Natural killer cell treated with Interleukin-12 subunit alpha and Interleukin-12 subunit beta and Interleukin-15 and Interleukin-18, amount 100 ng/mL, for 72 hours (primary cell): ENCODE results near the gene SEPTIN3. TPM values are rescaled to one million over a fixed set of nuclear protein-coding genes. Genes with fewer than 3 reads are reported as not detected.

Experiments used
- ATAC-seq, 2 donors: fragments of 150-1000 bp; cut with Tn5 transposase in 1 of 2; sonication (Bioruptor Pico), chemical (Tn5 transposase) in 1 of 2; 2 replicates each; pipeline ENCODE4 v1.10.0; 2021
- DNase-seq: peaks from one replicate; pipeline ENCODE4 v3.0.0; 2022; ENCODE audit warnings: low spot score
- H3K27ac Mint-ChIP-seq, 2 donors: 1 replicate in 1 of 2; 2 replicates in 1 of 2; pipeline ENCODE4 v1.8.0; 2022; ENCODE audit warnings: mixed read lengths in 2 of 2, mild to moderate bottlenecking in 1 of 2, moderate library complexity in 1 of 2
- H3K27me3 Mint-ChIP-seq, 2 donors: 1 replicate in 1 of 2; 2 replicates in 1 of 2; pipeline ENCODE4 v1.8.0; 2022; ENCODE audit warnings: mixed read lengths in 2 of 2
- H3K36me3 Mint-ChIP-seq: one replicate; pipeline ENCODE4 v1.8.0; 2022; ENCODE audit warnings: mixed read lengths
- H3K4me1 Mint-ChIP-seq, 2 donors: 1 replicate in 1 of 2; 2 replicates in 1 of 2; pipeline ENCODE4 v1.8.0; 2022; ENCODE audit warnings: low read depth in 2 of 2, mixed read lengths in 2 of 2, mild to moderate bottlenecking in 1 of 2
- H3K4me3 Mint-ChIP-seq: one replicate; pipeline ENCODE4 v1.8.0; 2022; ENCODE audit warnings: mixed read lengths
- H3K9me3 Mint-ChIP-seq: 2 replicates; pipeline ENCODE4 v1.8.0; 2022; ENCODE audit warnings: mixed read lengths
- total RNA-seq, 2 donors: library from RNA; stranded (reverse); gene quantifications; one replicate each; pipeline ENCODE4 v1.2.3, GENCODE V29; 2022

Gene SEPTIN3
- total RNA-seq, 2 donors from 2014 or later = 0.14 to 0.25 TPM

GRCh38 chr22:41949297-41949965 lies 19.8 kb upstream of the SEPTIN3 start:
- no peaks in the 10 kb centered on the region for H3K27me3 Mint-ChIP-seq
- H3K4me1 Mint-ChIP-seq = peaks cover 10 to 14% of the 10 kb centered on the region in 2 donors
- H3K9me3 Mint-ChIP-seq = no peaks in the 10 kb centered on the region

DNA sequence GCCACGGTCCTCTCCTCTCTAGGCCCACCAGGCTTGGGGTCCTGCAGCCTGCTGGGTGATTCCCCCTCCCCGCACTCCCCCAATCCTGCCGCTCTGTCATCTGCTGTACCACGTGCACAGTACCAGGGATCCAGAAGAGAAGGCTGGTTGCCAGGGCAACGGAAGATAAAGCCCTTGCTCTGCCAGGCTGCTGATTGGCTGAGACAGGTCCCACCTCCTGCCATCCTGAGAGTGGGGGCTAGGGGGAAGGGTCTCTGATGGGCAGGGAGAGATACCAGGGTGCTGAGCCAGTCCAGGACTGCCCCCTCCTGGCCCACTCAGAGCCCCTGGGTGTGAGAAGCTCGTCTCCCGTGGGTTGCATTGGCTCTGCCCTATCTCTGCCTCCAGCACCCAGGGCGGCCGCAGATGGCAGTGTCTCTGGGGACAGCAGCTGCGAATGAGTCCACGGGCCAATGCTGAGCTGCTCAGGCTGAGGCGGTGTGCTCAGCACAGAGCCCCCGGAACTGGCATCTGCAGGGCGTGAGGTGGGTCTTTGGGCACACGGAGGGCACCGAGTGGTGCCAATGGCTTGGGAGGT lies 17.3 kb upstream of the SEPTIN3 start, which contains the start of gene SMIM45:
Gene SMIM45, plus strand, starts transcription at position 253 of the 577 bp plus-strand sequence.
- Mint-ChIP-seq H3K4me3 (no peak within 1 kb of the TSS), H3K27me3 (no peaks in the 10 kb centered on the region)

More at GRCh38 chr22:41949297-41949965, 19.8 kb upstream of the SEPTIN3 start:
- Mint-ChIP-seq H3K4me3 (no peak overlapping the region), H3K27ac (peak overlapping the region in 1 of 2 donors; percentile 42), H3K36me3 (peaks cover 7% of the 10 kb centered on the region)
- DNase-seq = no peak
- no peak for ATAC-seq

GRCh38 chr22:41952713-41953112 lies 16.5 kb upstream of the SEPTIN3 start:
- Mint-ChIP-seq H3K9me3 (no peaks in the 10 kb centered on the region), H3K27me3 (no peaks in the 10 kb centered on the region), H3K27ac (no peak overlapping the region), H3K4me1 (peaks cover 4 to 8% of the 10 kb centered on the region in 2 donors), H3K4me3 (no peak overlapping the region), H3K36me3 (no peaks in the 10 kb centered on the region)
- no peak for DNase-seq
- ATAC-seq = no peak

More for the DNA sequence above, 17.3 kb upstream of the SEPTIN3 start, which contains the start of gene SMIM45:
- Mint-ChIP-seq H3K9me3 (no peaks in the 10 kb centered on the region), H3K36me3 (no peaks in the 10 kb centered on the region), H3K27ac (no peak within 1 kb of the TSS), H3K4me1 (peaks cover 2 to 4% of the 10 kb centered on the region in 2 donors)
- ATAC-seq (peak in 1 of 2 donors; percentile 14), DNase-seq (no peak)

DNA sequence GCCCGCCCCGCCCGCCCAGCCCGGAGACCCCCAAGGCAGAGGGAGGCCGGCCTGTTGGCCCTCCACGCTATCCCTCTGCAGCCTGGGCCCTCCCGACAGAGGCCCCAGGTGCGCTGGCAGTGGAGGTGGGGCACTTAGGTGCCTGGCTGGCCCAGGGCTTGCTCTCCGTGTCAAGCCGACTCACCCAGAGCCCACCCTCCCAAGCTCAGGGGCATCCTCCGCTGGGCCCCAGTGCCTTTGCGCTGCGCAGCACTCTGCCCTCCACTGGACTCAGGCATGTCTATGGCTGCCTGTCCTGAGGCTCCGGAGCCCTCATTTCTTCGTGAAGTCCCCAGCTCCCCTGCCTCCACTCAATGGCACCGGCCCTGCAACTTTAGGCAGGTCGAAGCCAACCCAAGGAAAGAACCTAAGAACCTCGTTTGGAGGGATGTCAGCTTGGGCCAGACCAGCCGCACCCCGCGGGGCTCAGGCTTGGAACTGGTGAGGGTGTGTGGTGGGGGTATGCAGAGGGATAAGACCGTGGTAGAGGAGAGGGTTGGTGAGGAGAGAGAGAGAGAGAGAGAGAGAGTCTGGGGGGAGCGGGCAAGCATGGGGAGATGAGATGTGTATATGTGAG lies 11.2 kb upstream of the SEPTIN3 start:
- H3K27ac Mint-ChIP-seq = peak overlapping the region in 1 of 2 donors; percentile 6
- H3K4me3 Mint-ChIP-seq = no peak overlapping the region
- DNase-seq (no peak), ATAC-seq (peak; percentile 39 to 57)
- peaks cover 4 to 5% of the 10 kb centered on the region in 2 donors for H3K4me1 Mint-ChIP-seq
- H3K36me3 Mint-ChIP-seq = no peaks in the 10 kb centered on the region
- H3K9me3 Mint-ChIP-seq = no peaks in the 10 kb centered on the region
- no peaks in the 10 kb centered on the region for H3K27me3 Mint-ChIP-seq

GRCh38 chr22:41963453-41964111 lies 5.7 kb upstream of the SEPTIN3 start:
- no peaks in the 10 kb centered on the region for H3K36me3 Mint-ChIP-seq
- ATAC-seq (no peak), DNase-seq (no peak)
- no peak overlapping the region for H3K27ac Mint-ChIP-seq
- H3K9me3 Mint-ChIP-seq = no peaks in the 10 kb centered on the region
- H3K4me1 Mint-ChIP-seq = peaks cover 5 to 7% of the 10 kb centered on the region in 2 donors
- no peak overlapping the region for H3K4me3 Mint-ChIP-seq
- peaks cover 0 to 2% of the 10 kb centered on the region in 2 donors for H3K27me3 Mint-ChIP-seq

DNA sequence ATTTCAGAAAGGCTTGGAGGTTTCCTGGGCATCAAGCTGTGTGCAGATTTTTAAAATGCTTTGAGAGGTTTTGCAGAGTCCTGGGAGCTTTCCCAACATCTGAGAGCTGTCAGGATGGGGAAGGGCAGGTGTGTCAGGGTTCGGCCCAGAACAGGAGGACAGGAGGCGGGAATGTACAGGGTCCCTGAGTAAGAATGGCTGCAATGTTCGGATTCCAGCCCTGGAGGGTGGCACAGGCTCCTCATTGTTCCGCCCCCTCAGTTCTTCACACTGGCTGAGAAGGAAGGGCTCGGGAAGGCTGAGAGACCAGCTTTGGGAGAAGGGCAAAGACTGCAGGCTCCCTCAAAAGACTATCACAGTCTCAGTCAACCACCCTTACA lies 5.1 kb upstream of the SEPTIN3 start:
- Mint-ChIP-seq H3K9me3 (no peaks in the 10 kb centered on the region), H3K4me1 (peaks cover 5 to 7% of the 10 kb centered on the region in 2 donors), H3K36me3 (no peaks in the 10 kb centered on the region), H3K27ac (no peak overlapping the region), H3K4me3 (no peak overlapping the region), H3K27me3 (peaks cover 0 to 2% of the 10 kb centered on the region in 2 donors)
- DNase-seq (no peak), ATAC-seq (no peak)

DNA sequence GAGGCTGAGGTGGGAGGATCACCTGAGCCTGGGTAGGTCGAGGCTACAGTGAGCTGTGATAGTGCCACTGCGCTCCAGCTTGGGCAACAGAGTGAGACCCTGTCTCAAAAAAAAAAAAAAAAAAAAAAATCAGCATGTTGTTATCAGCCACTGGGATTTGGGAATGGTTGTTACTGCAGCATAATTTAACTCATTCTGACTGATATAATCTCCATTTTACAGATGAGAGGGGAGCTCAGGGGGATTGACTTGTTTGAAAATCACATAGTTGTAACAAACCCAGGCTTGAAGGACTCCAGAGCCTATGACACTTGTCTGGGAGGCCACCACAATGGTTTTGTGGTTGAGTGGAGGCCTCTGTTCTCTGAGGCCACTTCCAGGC lies 3.0 kb upstream of the SEPTIN3 start:
- H3K9me3 Mint-ChIP-seq = no peaks in the 10 kb centered on the region
- H3K4me1 Mint-ChIP-seq = peaks cover 5 to 7% of the 10 kb centered on the region in 2 donors
- H3K4me3 Mint-ChIP-seq = no peak overlapping the region
- DNase-seq (no peak), ATAC-seq (no peak)
- H3K36me3 Mint-ChIP-seq = no peaks in the 10 kb centered on the region
- peaks cover 0 to 2% of the 10 kb centered on the region in 2 donors for H3K27me3 Mint-ChIP-seq
- no peak overlapping the region for H3K27ac Mint-ChIP-seq

GRCh38 chr22:41966607-41967240 lies 2.5 kb upstream of the SEPTIN3 start:
- no peak overlapping the region for H3K27ac Mint-ChIP-seq
- DNase-seq = no peak
- H3K9me3 Mint-ChIP-seq = no peaks in the 10 kb centered on the region
- no peak overlapping the region for H3K4me3 Mint-ChIP-seq
- H3K36me3 Mint-ChIP-seq = no peaks in the 10 kb centered on the region
- peak; percentile 68 to 81 for ATAC-seq
- peaks cover 0 to 2% of the 10 kb centered on the region in 2 donors for H3K27me3 Mint-ChIP-seq
- peaks cover 5 to 7% of the 10 kb centered on the region in 2 donors for H3K4me1 Mint-ChIP-seq

GRCh38 chr22:41968601-41969000 lies 642 bp upstream of the SEPTIN3 start:
- H3K4me3 Mint-ChIP-seq = no peak overlapping the region
- peaks cover 5 to 7% of the 10 kb centered on the region in 2 donors for H3K4me1 Mint-ChIP-seq
- ATAC-seq (no peak), DNase-seq (no peak)
- H3K27me3 Mint-ChIP-seq = peaks cover 5 to 9% of the 10 kb centered on the region in 2 donors
- no peaks in the 10 kb centered on the region for H3K36me3 Mint-ChIP-seq
- no peak overlapping the region for H3K27ac Mint-ChIP-seq
- no peaks in the 10 kb centered on the region for H3K9me3 Mint-ChIP-seq

DNA sequence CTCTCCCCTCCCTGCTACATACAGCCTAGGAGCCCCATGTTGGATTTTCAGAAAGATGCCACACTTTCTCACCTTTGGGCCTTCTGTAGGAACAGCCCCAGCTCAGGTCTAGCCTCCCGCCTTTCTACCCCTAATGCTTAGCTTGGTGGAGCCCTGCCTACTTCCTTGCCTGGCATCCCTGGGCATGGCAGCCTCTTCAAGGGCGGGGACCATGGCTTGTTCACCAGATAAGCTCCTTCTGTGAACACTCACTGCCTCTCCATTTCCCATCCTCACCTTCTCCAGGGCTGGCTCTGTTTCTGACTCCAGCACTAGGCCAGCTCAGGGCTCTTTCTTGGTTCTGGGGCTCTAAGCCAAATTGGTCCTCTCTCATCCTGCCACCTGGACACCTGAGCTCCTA lies 1.4 kb downstream of the SEPTIN3 start:
- DNase-seq (no peak), ATAC-seq (no peak)
- H3K4me3 Mint-ChIP-seq = no peak overlapping the region
- H3K4me1 Mint-ChIP-seq = peaks cover 5 to 7% of the 10 kb centered on the region in 2 donors
- H3K9me3 Mint-ChIP-seq = no peaks in the 10 kb centered on the region
- H3K27me3 Mint-ChIP-seq = peaks cover 12 to 15% of the 10 kb centered on the region in 2 donors
- no peaks in the 10 kb centered on the region for H3K36me3 Mint-ChIP-seq
- H3K27ac Mint-ChIP-seq = no peak overlapping the region

DNA sequence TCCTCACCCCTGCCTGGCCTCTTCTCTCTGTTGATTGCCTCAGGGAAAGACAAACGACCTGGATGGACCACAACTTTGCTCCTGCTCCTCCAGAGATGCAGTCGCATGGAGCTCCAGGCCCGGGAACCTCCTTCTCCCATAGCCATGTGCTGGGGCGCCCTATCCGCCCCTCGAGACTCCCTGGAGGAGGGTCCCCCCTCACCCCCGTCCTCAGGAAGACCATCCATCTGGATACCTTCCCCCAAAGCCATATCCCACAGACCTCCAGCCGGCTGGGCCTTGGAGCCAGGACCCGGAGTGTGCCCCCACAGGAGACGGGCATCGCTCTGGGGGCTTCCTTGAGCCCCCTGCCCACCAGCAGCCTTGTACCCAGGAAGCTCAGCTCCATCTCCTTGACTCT lies 2.2 kb downstream of the SEPTIN3 start:
- no peak overlapping the region for H3K27ac Mint-ChIP-seq

DNA sequence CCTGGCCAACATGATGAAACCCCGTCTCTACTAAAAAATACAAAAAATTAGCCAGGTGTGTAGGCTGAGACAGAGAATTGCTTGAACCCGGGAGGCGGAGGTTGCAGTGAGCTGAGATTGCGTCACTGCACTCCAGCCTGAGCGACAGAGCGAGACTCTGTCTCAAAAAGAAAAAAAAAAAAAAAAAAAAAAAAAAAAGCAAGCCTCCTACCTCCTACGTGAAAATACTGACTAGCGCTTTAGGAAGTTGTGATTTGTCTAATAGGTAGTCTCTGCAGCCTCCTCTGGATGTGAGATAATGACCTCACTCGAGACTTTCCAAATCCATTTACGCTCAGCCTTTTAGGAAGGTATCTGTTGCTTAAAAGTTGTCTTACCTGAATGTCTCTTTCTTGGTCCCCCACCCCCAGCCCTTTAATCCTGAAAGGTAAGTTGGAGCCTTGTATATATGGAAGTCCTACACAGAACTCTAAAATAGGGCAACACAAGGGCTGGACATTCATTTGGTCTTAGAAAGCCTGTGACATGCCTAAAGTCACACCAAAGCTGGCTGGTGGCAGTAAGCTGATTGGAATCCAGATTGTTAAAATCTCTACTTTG lies 5.5 kb downstream of the SEPTIN3 start:
- H3K9me3 Mint-ChIP-seq = no peaks in the 10 kb centered on the region
- peaks cover 5% of the 10 kb centered on the region in 2 donors for H3K4me1 Mint-ChIP-seq
- H3K36me3 Mint-ChIP-seq = no peaks in the 10 kb centered on the region
- no peak for DNase-seq
- H3K27ac Mint-ChIP-seq = no peak overlapping the region
- no peak for ATAC-seq
- H3K27me3 Mint-ChIP-seq = peaks cover 30 to 41% of the 10 kb centered on the region in 2 donors
- H3K4me3 Mint-ChIP-seq = no peak overlapping the region

More for the DNA sequence above, 2.2 kb downstream of the SEPTIN3 start:
- H3K4me3 Mint-ChIP-seq = no peak overlapping the region
- H3K4me1 Mint-ChIP-seq = peaks cover 8 to 9% of the 10 kb centered on the region in 2 donors
- H3K36me3 Mint-ChIP-seq = no peaks in the 10 kb centered on the region
- H3K27me3 Mint-ChIP-seq = peaks cover 18 to 23% of the 10 kb centered on the region in 2 donors
- H3K9me3 Mint-ChIP-seq = no peaks in the 10 kb centered on the region
- ATAC-seq (no peak), DNase-seq (no peak)
